GM23248 (cell line): Measurements from ENCODE around the gene KCNH3. TPM values are rescaled to one million over a fixed set of nuclear protein-coding genes. Genes with fewer than 3 reads are reported as not detected.

Experiments
- DNase-seq: peaks from one replicate; pipeline ENCODE4 v3.0.0-alpha.2; 2015
- H2AFZ ChIP-seq: fragments of 200-600 bp; sonication (generic); 2 replicates; pipeline ENCODE4 v1.6.1; 2016; ENCODE audit warnings: antibody characterized with exemption
- H3F3A ChIP-seq: fragments of 200-600 bp; sonication (generic); 2 replicates; pipeline ENCODE4 v1.6.1; 2016; ENCODE audit warnings: mild to moderate bottlenecking, antibody characterized with exemption, mixed run types; ENCODE audit not compliant: insufficient read depth
- H3K27ac ChIP-seq: fragments of 200-600 bp; sonication (generic); 2 replicates; pipeline ENCODE4 v1.5.1; 2016; ENCODE audit warnings: mild to moderate bottlenecking
- H3K27me3 ChIP-seq: fragments of 200-600 bp; sonication (generic); replicated peaks from 2 replicates; pipeline ENCODE4 v1.6.1; 2016; ENCODE audit warnings: mild to moderate bottlenecking; ENCODE audit not compliant: insufficient read depth
- H3K36me3 ChIP-seq: fragments of 200-600 bp; sonication (generic); 2 replicates; pipeline ENCODE4 v1.6.1; 2016; ENCODE audit warnings: low read depth, mild to moderate bottlenecking
- H3K4me1 ChIP-seq: fragments of 200-600 bp; sonication (generic); 2 replicates; pipeline ENCODE4 v1.6.1; 2016; ENCODE audit warnings: mild to moderate bottlenecking; ENCODE audit not compliant: insufficient read depth
- H3K4me2 ChIP-seq: fragments of 200-600 bp; sonication (generic); one replicate; pipeline ENCODE4 v1.6.1; 2016; ENCODE audit warnings: mild to moderate bottlenecking; ENCODE audit not compliant: unreplicated experiment
- H3K4me3 ChIP-seq: fragments of 200-600 bp; sonication (generic); 2 replicates; pipeline ENCODE4 v1.5.1; 2016; ENCODE audit warnings: mild to moderate bottlenecking
- H3K79me2 ChIP-seq: fragments of 200-600 bp; sonication (generic); 2 replicates; pipeline ENCODE4 v1.6.1; 2016; ENCODE audit warnings: mild to moderate bottlenecking; ENCODE audit not compliant: insufficient read depth
- H3K9ac ChIP-seq: fragments of 200-600 bp; sonication (generic); 2 replicates; pipeline ENCODE4 v1.6.1; 2016; ENCODE audit warnings: mild to moderate bottlenecking
- H3K9me2 ChIP-seq: fragments of 200-600 bp; sonication (generic); 2 replicates; pipeline ENCODE4 v1.6.1; 2016; ENCODE audit warnings: mixed run types, mild to moderate bottlenecking, moderate library complexity; ENCODE audit not compliant: insufficient read depth
- H3K9me3 ChIP-seq: fragments of 200-600 bp; sonication (generic); one replicate; pipeline ENCODE4 v1.6.1; 2017; ENCODE audit warnings: low read depth
- H4K20me1 ChIP-seq: fragments of 200-600 bp; sonication (generic); 2 replicates; pipeline ENCODE4 v1.6.0; 2016; ENCODE audit not compliant: insufficient read depth
- EZH2 ChIP-seq: fragments of 200-600 bp; sonication (generic); IDR thresholded peaks from 2 replicates; pipeline ENCODE4 v1.6.1; 2018; ENCODE audit warnings: antibody characterized with exemption, mild to moderate bottlenecking; ENCODE audit not compliant: insufficient read depth, poor library complexity, severe bottlenecking
- EZH2phosphoT487 ChIP-seq: fragments of 200-600 bp; sonication (generic); IDR thresholded peaks from 2 replicates; pipeline ENCODE4 v1.6.1; 2018; ENCODE audit warnings: antibody characterized with exemption, moderate library complexity, mild to moderate bottlenecking, low read depth; ENCODE audit not compliant: insufficient read depth
- WGBS, 2 experiments: methylation state at CpG; one replicate each; pipeline ENCODE4 v1.1.6; 2015 to 2017; ENCODE audit warnings: low lambda C conversion rate in 2 of 2, low coverage in 1 of 2; ENCODE audit errors: missing lambda C conversion rate in 2 of 2; 5-methylcytosine and 5-hydroxymethylcytosine counted together
- in situ Hi-C: fragments of 300-500 bp; cut with MboI; formaldehyde crosslinking; loops from 2 replicates; pipeline ENCODE4 v1.15.0; 2020
- polyA plus RNA-seq: library from polyadenylated mRNA; unstranded; fragments of >200 nt; fragmentation: Nextera tagmentation; extraction: Ambion mirVana; gene quantifications from 2 replicates; pipeline ENCODE4 v1.2.1, GENCODE V29; 2016
- total RNA-seq: library from RNA; depleted of rRNA; stranded (reverse); fragments of >200 nt; shearing (Covaris generic); gene quantifications from 2 replicates; pipeline ENCODE4 v1.2.3, GENCODE V29; 2014

Gene KCNH3
- total and polyA plus RNA-seq, 2 experiments from 2014 or later: 0.09 TPM; not detected in 1

GRCh38 chr12:49555631-49556390, 17.0 kb downstream of the KCNH3 start:
- no peaks in the 10 kb centered on the region for H3K79me2 ChIP-seq
- no peak overlapping the region for H3K9ac ChIP-seq
- no peak for DNase-seq
- no peak overlapping the region for H3K4me3 ChIP-seq
- H3K9me3 ChIP-seq: no peaks in the 10 kb centered on the region
- no peaks in the 10 kb centered on the region for H3K4me1 ChIP-seq
- no peaks in the 10 kb centered on the region for H4K20me1 ChIP-seq
- in situ Hi-C loops: no loop called here
- TF ChIP-seq EZH2phosphoT487 (no peak), EZH2 (no peak)
- WGBS, 2 experiments: 84 to 86% methylated on average over 15 to 18 of the region's 18 CpGs
- H3K9me2 ChIP-seq: no peaks in the 10 kb centered on the region
- 0 out of 2 replicates have a peak, but pooled peaks cover 5% of the 10 kb centered on the region for H3K27me3 ChIP-seq
- H3K36me3 ChIP-seq: no peaks in the 10 kb centered on the region
- H2AFZ ChIP-seq: no peak overlapping the region
- H3F3A ChIP-seq: no peaks in the 10 kb centered on the region
- H3K27ac ChIP-seq: no peak overlapping the region
- H3K4me2 ChIP-seq: no peak overlapping the region

- Histone ChIP-seq H3K4me3 (no peak overlapping the region), H3K4me2 (no peak overlapping the region), H3K36me3 (no peaks in the 10 kb centered on the region), H4K20me1 (no peaks in the 10 kb centered on the region), H3K27me3 (0 out of 2 replicates have a peak, but pooled peaks cover 4% of the 10 kb centered on the region), H3K9ac (no peak overlapping the region), H3F3A (no peaks in the 10 kb centered on the region), H3K4me1 (no peaks in the 10 kb centered on the region), H3K79me2 (no peaks in the 10 kb centered on the region), H3K9me2 (no peaks in the 10 kb centered on the region), H2AFZ (no peak overlapping the region), H3K9me3 (no peaks in the 10 kb centered on the region), H3K27ac (no peak overlapping the region)
- in situ Hi-C loops: no loop called here
- 85 to 87% methylated on average over 12 of the region's 12 CpGs for WGBS, 2 experiments
- DNase-seq: no peak
- no peak for TF ChIP-seq EZH2
- TF ChIP-seq EZH2phosphoT487: no peak
These were observed 17.8 kb downstream of the KCNH3 start for GRCh38 chr12:49556391-49557186.

- Histone ChIP-seq H4K20me1 (no peaks in the 10 kb centered on the region), H3K79me2 (no peaks in the 10 kb centered on the region), H3K9me2 (no peaks in the 10 kb centered on the region), H3K4me2 (no peak overlapping the region), H3K27me3 (no peaks in the 10 kb centered on the region), H3K36me3 (no peaks in the 10 kb centered on the region; the same call in 1 of the 2 replicates), H3K4me3 (no peak overlapping the region), H3F3A (no peaks in the 10 kb centered on the region), H3K27ac (no peak overlapping the region), H3K9ac (no peak overlapping the region), H3K9me3 (no peaks in the 10 kb centered on the region), H2AFZ (no peak overlapping the region), H3K4me1 (no peaks in the 10 kb centered on the region)
- WGBS, 2 experiments: 92 to 94% methylated on average over 14 to 18 of the region's 18 CpGs
- no peak for DNase-seq
- in situ Hi-C loops: no loop called here
- TF ChIP-seq EZH2phosphoT487 (no peak), EZH2 (no peak)
These were observed 18.5 kb downstream of the KCNH3 start for GRCh38 chr12:49557187-49557916.

- no peak overlapping the region for H2AFZ ChIP-seq
- 94 to 95% methylated on average over 6 to 7 of the region's 7 CpGs for WGBS, 2 experiments
- in situ Hi-C loops: no loop called here
- TF ChIP-seq EZH2phosphoT487 (no peak), EZH2 (no peak)
- H4K20me1 ChIP-seq: no peaks in the 10 kb centered on the region
- H3K4me2 ChIP-seq: no peak overlapping the region
- no peaks in the 10 kb centered on the region for H3F3A ChIP-seq
- H3K4me1 ChIP-seq: no peaks in the 10 kb centered on the region
- H3K79me2 ChIP-seq: no peaks in the 10 kb centered on the region
- H3K36me3 ChIP-seq: peaks cover 2% of the 10 kb centered on the region; the same call in 1 of the 2 replicates
- no peaks in the 10 kb centered on the region for H3K9me3 ChIP-seq
- H3K9me2 ChIP-seq: no peaks in the 10 kb centered on the region
- no peak overlapping the region for H3K4me3 ChIP-seq
- H3K27ac ChIP-seq: no peak overlapping the region
- no peak for DNase-seq
- no peak overlapping the region for H3K9ac ChIP-seq
- H3K27me3 ChIP-seq: no peaks in the 10 kb centered on the region
These were observed 19.0 kb downstream of the KCNH3 start for GRCh38 chr12:49557917-49558215.
